ENCODE results near the gene MRGPRE. TPM values are rescaled to one million over a fixed set of nuclear protein-coding genes. Genes with fewer than 3 reads are reported as not detected.

MRGPRE gene
- total RNA-seq, 3 donors from 2014 or later: not detected

GRCh38 chr11:3196161-3197043, 35.8 kb downstream of the MRGPRE start:
- H3K36me3 ChIP-seq: no peaks in the 10 kb centered on the region
- H3K4me3 ChIP-seq: no peak overlapping the region
- H3K9me3 ChIP-seq: no peaks in the 10 kb centered on the region
- peaks cover 0 to 12% of the 10 kb centered on the region in 2 donors for H3K27me3 ChIP-seq
- peak in 1 of 2 donors; percentile 43 for DNase-seq (ENCODE audit: low spot score in 2 of 2)
- intact Hi-C loops (cut with DNase I; ENCODE audit: low total_unique reads): no loop called here
- no peaks in the 10 kb centered on the region for H3K4me1 ChIP-seq
- no peak overlapping the region for H3K27ac ChIP-seq
- TF ChIP-seq POLR2AphosphoS5 (IDR thresholded peaks at IDR 0.05) (no peak), CTCF (IDR thresholded peaks at IDR 0.05) (no peak)

DNA sequence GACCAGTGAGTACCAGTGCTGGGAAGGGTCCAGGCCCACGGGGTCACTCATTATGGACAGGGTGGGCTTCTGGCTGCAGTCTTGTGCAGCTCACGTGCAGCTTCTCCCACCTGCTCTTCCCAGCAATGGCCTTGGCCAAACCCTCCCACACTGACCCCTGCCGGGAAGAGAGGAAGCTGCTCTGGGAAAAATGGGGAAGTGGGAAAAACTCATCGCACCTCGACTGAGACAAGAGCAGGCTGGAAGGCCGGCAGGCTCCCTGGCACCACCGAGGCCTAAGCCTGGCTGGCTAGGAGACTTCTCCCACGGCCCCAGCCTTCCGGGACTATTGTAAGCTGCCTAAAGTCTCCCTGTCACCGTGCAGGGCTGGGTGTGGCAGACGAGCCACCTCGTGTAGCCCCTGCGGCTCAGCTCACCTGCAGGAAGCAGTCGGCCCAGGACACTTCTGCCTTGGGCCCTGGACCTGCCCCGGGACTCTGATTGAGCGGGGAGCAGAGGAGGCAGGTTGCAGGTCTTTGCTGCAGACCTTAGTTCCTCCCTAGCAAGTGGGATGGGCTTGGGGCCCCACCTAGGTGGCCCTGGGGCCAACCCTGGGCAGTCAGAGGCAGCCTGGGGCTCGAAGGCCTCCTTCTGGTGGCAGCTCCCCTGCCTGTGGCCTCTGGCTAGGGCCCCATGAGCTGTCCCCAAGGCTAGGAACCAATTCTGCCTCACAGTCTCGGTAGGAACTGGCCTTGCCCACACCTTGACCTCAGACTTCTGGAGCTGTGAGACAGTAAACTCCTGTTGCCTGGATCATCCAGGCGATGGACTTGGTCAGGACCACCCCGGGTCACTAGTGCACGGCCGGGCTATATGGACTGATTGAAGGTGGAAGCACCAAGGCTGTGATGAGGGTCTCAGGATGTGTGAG, 36.7 kb downstream of the MRGPRE start:
- H3K4me3 ChIP-seq: no peak overlapping the region
- intact Hi-C loops (cut with DNase I; ENCODE audit: low total_unique reads): no loop called here
- H3K27ac ChIP-seq: no peak overlapping the region
- no peaks in the 10 kb centered on the region for H3K9me3 ChIP-seq
- peak in 1 of 2 donors; percentile 36 for DNase-seq (ENCODE audit: low spot score in 2 of 2)
- no peaks in the 10 kb centered on the region for H3K4me1 ChIP-seq
- no peaks in the 10 kb centered on the region for H3K36me3 ChIP-seq
- H3K27me3 ChIP-seq: peaks cover 0 to 3% of the 10 kb centered on the region in 2 donors
- TF ChIP-seq CTCF (IDR thresholded peaks at IDR 0.05) (peak in 2 of 3 donors; percentile 11 to 24), POLR2A (IDR thresholded peaks at IDR 0.05) (no peak), POLR2AphosphoS5 (IDR thresholded peaks at IDR 0.05) (no peak)

DNA sequence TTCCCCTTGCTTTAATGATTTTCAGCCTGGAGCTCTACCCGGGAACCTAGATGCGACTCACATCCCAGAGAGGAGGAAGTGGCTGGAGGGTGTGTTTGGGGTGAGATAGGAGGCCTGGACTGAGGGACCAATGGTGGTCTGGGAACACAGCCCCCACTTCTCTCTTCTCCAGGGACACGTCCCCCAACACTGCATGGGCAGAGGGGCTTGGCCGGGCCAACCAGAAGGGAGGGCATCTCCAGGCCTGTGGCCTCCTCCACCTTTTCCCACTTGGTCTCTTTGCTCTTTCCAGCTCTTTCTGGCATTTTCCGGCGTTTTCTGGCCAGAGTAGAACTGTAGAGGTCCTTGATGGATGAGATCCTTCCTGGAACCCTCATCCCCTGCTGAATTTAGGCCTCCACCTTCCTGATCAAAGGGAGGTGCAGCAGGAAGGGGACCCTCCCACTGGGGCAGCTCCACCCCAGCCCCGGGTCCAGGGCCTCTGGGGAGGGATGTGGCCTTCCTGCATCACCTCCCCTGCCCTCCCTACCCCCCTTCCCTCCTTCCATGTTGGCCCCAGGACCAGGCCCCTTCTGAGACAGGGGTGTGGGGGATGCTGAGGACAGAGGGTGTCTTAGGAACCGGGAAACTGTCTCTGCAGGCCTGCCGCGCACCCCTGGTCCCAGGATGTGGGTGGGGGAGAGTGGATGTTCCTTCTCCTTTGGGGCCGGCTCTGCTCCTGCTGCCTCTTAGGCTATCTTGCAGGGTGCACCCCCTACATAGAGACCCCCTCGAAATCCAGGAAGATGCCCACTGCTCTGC, 38.0 kb downstream of the MRGPRE start:
- DNase-seq (ENCODE audit: low spot score in 2 of 2): no peak
- Histone ChIP-seq H3K27me3 (no peaks in the 10 kb centered on the region), H3K27ac (no peak overlapping the region), H3K9me3 (no peaks in the 10 kb centered on the region), H3K36me3 (no peaks in the 10 kb centered on the region), H3K4me3 (no peak overlapping the region), H3K4me1 (no peaks in the 10 kb centered on the region)
- no peak for TF ChIP-seq POLR2A (IDR thresholded peaks at IDR 0.05)
- TF ChIP-seq CTCF (IDR thresholded peaks at IDR 0.05): no peak
- no peak for TF ChIP-seq POLR2AphosphoS5 (IDR thresholded peaks at IDR 0.05)
- intact Hi-C loops (cut with DNase I; ENCODE audit: low total_unique reads): no loop called here

GRCh38 chr11:3193373-3194015, 38.7 kb downstream of the MRGPRE start:
- no peak overlapping the region for H3K27ac ChIP-seq
- DNase-seq (ENCODE audit: low spot score in 2 of 2): peak in 1 of 2 donors; percentile 44
- no peaks in the 10 kb centered on the region for H3K36me3 ChIP-seq
- TF ChIP-seq CTCF (IDR thresholded peaks at IDR 0.05) (no peak), POLR2A (IDR thresholded peaks at IDR 0.05) (no peak), POLR2AphosphoS5 (IDR thresholded peaks at IDR 0.05) (no peak)
- no peaks in the 10 kb centered on the region for H3K9me3 ChIP-seq
- intact Hi-C loops (cut with DNase I; ENCODE audit: low total_unique reads): no loop called here
- no peaks in the 10 kb centered on the region for H3K27me3 ChIP-seq
- H3K4me1 ChIP-seq: no peaks in the 10 kb centered on the region
- H3K4me3 ChIP-seq: no peak overlapping the region

All from breast epithelium (tissue), 4 donors.